Hepatocyte (in vitro differentiated cells): Measurements from ENCODE around the gene CABLES2.

Experiments used
- EZH2 ChIP-seq: fragments of 200-600 bp; sonication (generic); IDR thresholded peaks from 2 replicates; pipeline ENCODE4 v1.6.1; 2016; ENCODE audit warnings: antibody characterized with exemption, mild to moderate bottlenecking, borderline replicate concordance
- TF ChIP-seq, protein P1 (sequence below): fragments of 200-600 bp; sonication (generic); IDR thresholded peaks from 2 replicates; pipeline ENCODE4 v1.5.1; 2016; ENCODE audit warnings: antibody characterized with exemption, mild to moderate bottlenecking; ENCODE audit not compliant: poor library complexity

DNA sequence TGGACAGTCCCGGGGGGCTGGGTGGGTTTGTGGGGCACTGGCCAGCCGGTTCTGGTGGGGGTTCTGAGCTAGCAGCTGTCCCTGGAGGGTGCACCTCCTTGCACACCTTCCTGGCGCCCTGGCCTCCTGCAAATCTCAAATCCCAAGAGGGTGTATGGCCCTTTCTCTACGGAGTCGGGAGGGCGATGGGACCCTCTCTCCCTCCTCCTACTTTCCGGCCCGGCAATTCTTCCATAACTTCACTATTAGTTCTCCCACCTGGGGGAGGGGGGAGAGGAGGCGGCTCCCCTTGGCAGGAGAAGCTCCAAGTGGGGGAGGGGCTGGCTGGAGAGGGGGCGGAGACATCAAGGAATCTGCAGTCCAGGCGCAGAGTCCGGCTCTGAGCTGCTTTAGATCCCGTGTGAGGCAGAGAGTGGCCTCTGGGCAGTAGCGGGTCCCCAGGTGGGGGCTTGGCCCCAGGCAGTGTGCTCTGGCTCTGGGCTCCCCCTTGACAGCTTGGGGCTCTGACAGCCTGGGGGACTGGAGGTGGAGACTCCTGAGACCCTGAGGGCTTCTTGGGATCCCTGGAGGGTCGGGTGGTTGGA lies 38.6 kb downstream of the CABLES2 start:
- no peak for TF ChIP-seq EZH2
- TF ChIP-seq, protein P1, sequence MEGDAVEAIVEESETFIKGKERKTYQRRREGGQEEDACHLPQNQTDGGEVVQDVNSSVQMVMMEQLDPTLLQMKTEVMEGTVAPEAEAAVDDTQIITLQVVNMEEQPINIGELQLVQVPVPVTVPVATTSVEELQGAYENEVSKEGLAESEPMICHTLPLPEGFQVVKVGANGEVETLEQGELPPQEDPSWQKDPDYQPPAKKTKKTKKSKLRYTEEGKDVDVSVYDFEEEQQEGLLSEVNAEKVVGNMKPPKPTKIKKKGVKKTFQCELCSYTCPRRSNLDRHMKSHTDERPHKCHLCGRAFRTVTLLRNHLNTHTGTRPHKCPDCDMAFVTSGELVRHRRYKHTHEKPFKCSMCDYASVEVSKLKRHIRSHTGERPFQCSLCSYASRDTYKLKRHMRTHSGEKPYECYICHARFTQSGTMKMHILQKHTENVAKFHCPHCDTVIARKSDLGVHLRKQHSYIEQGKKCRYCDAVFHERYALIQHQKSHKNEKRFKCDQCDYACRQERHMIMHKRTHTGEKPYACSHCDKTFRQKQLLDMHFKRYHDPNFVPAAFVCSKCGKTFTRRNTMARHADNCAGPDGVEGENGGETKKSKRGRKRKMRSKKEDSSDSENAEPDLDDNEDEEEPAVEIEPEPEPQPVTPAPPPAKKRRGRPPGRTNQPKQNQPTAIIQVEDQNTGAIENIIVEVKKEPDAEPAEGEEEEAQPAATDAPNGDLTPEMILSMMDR: no peak
